ENCODE data around the gene MBD6.

The MBD6 gene

DNA sequence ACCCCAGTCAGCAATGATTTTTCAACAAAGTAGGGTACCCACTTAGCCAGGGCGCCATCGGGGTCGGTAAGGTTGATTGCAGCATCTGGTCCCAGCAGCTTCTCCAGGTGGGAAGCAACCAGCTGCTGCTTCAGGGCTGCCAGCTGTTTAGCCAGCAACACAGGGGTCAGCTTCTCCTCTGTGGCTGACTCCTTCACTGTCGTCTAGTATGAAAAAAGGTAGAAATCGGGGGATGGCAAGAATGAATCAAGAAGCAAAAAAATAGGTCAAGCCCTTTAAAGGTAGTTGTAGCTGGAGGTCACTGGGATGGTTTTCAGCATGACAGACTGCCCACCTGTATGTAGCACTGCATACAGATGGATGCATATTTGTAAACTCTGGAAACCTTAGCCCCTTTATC is 11.6 kb downstream of the MBD6 start:
- Histone ChIP-seq H3K27ac (replicated peaks) (no peak overlapping the region), H3K4me3 (replicated peaks; ENCODE audit: insufficient read depth, low read length) (no peak overlapping the region), H3K27me3 (ENCODE audit: insufficient read depth, poor library complexity, severe bottlenecking) (no peaks in the 10 kb centered on the region)
- DNase-seq (ENCODE audit: low read depth in 1 of 2, low spot score in 1 of 2), result no peak
- TF ChIP-seq, protein P1, sequence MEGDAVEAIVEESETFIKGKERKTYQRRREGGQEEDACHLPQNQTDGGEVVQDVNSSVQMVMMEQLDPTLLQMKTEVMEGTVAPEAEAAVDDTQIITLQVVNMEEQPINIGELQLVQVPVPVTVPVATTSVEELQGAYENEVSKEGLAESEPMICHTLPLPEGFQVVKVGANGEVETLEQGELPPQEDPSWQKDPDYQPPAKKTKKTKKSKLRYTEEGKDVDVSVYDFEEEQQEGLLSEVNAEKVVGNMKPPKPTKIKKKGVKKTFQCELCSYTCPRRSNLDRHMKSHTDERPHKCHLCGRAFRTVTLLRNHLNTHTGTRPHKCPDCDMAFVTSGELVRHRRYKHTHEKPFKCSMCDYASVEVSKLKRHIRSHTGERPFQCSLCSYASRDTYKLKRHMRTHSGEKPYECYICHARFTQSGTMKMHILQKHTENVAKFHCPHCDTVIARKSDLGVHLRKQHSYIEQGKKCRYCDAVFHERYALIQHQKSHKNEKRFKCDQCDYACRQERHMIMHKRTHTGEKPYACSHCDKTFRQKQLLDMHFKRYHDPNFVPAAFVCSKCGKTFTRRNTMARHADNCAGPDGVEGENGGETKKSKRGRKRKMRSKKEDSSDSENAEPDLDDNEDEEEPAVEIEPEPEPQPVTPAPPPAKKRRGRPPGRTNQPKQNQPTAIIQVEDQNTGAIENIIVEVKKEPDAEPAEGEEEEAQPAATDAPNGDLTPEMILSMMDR (IDR thresholded peaks at IDR 0.05; ENCODE audit: insufficient read depth, low read length), result no peak
- TF ChIP-seq POLR2AphosphoS5 (IDR thresholded peaks at IDR 0.05; ENCODE audit: low read depth), result no peak
- TF ChIP-seq SPI1 (IDR thresholded peaks at IDR 0.05; ENCODE audit: borderline replicate concordance, low read depth), result no peak
- no peak for TF ChIP-seq GABPA (IDR thresholded peaks at IDR 0.05; ENCODE audit: low read depth)
- TF ChIP-seq, protein P2, sequence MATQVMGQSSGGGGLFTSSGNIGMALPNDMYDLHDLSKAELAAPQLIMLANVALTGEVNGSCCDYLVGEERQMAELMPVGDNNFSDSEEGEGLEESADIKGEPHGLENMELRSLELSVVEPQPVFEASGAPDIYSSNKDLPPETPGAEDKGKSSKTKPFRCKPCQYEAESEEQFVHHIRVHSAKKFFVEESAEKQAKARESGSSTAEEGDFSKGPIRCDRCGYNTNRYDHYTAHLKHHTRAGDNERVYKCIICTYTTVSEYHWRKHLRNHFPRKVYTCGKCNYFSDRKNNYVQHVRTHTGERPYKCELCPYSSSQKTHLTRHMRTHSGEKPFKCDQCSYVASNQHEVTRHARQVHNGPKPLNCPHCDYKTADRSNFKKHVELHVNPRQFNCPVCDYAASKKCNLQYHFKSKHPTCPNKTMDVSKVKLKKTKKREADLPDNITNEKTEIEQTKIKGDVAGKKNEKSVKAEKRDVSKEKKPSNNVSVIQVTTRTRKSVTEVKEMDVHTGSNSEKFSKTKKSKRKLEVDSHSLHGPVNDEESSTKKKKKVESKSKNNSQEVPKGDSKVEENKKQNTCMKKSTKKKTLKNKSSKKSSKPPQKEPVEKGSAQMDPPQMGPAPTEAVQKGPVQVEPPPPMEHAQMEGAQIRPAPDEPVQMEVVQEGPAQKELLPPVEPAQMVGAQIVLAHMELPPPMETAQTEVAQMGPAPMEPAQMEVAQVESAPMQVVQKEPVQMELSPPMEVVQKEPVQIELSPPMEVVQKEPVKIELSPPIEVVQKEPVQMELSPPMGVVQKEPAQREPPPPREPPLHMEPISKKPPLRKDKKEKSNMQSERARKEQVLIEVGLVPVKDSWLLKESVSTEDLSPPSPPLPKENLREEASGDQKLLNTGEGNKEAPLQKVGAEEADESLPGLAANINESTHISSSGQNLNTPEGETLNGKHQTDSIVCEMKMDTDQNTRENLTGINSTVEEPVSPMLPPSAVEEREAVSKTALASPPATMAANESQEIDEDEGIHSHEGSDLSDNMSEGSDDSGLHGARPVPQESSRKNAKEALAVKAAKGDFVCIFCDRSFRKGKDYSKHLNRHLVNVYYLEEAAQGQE (IDR thresholded peaks at IDR 0.05; ENCODE audit: insufficient replicate concordance, low read depth), result no peak

DNA sequence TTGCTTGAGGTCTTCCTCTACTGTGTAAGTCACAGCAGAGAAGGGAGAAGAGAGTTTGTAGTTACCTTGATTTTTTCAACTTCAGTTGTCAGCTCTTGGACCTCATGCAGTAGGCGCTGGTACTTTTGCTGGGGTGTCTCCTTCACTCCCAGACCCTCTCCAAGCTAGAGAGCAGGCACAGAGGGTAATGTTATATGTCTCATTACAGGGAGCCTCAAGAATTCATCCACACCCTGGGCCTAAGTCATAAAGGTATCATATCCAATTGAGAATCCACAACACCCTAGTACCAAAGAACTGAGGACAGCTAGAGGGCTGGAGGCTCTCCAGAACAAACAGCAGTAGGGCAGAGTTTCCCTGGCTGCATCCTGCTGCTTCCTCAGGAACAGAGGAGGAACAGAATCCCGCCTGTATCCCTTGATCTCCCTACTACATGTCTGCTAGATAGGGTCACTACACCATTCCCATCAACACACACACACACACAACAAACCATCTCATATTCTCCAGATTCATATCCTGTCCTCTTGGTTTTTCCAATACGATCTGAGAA is 12.4 kb downstream of the MBD6 start:
- Histone ChIP-seq H3K27ac (replicated peaks) (no peak overlapping the region), H3K27me3 (ENCODE audit: insufficient read depth, poor library complexity, severe bottlenecking) (no peaks in the 10 kb centered on the region), H3K4me3 (replicated peaks; ENCODE audit: insufficient read depth, low read length) (no peak overlapping the region)
- DNase-seq (ENCODE audit: low read depth in 1 of 2, low spot score in 1 of 2), result no peak
- TF ChIP-seq, protein P1 (IDR thresholded peaks at IDR 0.05; ENCODE audit: insufficient read depth, low read length), result no peak
- TF ChIP-seq, protein P2 (IDR thresholded peaks at IDR 0.05; ENCODE audit: insufficient replicate concordance, low read depth), result no peak

DNA sequence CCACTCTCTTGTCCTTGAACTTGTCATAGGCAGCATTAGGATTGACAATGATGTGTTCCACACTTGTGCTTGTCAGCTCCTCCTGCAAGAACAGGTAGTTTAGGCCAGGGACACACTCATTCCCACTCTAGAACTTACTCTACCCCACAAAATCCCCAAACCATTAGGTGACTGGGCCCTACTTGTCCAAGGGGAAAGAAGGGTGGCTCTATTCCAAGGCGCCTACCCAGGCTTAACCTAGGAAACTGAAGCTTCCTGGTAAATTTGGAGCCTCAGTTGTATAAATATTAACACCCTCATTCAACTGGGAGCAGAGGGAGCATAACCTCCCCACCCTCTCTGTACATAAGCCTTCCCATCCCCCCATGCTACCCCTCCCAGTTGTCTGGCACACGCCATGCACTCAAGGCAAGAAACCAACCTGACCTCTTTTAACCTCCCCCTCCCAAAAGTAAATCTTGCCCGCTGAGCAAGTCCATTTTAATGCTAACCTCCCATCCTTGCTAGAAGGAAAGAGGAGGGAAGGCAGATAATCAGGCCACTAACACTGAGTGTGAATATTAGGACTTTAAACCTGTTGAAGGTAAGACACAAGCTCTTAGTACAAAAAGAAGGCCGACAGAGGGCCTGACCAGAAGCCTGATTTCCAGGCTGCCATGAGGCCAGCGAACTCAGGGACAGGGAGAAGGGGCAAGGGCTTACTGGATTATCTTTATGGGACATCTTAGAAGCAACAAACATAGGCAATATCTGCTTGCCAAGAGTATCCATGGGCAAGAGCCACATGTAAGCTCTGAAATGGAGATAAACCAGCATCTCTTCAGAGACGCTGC is 13.4 kb downstream of the MBD6 start:
- TF ChIP-seq, protein P1 (IDR thresholded peaks at IDR 0.05; ENCODE audit: insufficient read depth, low read length), result no peak
- TF ChIP-seq SPI1 (IDR thresholded peaks at IDR 0.05; ENCODE audit: borderline replicate concordance, low read depth) (no peak), POLR2AphosphoS5 (IDR thresholded peaks at IDR 0.05; ENCODE audit: low read depth) (no peak), GABPA (IDR thresholded peaks at IDR 0.05; ENCODE audit: low read depth) (no peak)
- TF ChIP-seq, protein P2 (IDR thresholded peaks at IDR 0.05; ENCODE audit: insufficient replicate concordance, low read depth), result no peak

More for the DNA sequence above, 13.4 kb downstream of the MBD6 start:
- no peak for DNase-seq (ENCODE audit: low read depth in 1 of 2, low spot score in 1 of 2)
- no peaks in the 10 kb centered on the region for H3K27me3 ChIP-seq (ENCODE audit: insufficient read depth, poor library complexity, severe bottlenecking)
- no peak overlapping the region for H3K27ac ChIP-seq (replicated peaks)
- no peak overlapping the region for H3K4me3 ChIP-seq (replicated peaks; ENCODE audit: insufficient read depth, low read length)

Measured in HL-60 (cell line).